Fibroblast of skin of right quadriceps (primary cell): Measurements from ENCODE around the gene NEK5.
"Not testable (repeated sequence)": the region's sequence is repeated elsewhere in the genome, so short reads cannot be mapped to it uniquely, and the experiment has no call there.

Source experiments
- DNase-seq: peaks from one replicate; pipeline ENCODE4 v3.0.0-alpha.2; 2013

Gene NEK5

DNA sequence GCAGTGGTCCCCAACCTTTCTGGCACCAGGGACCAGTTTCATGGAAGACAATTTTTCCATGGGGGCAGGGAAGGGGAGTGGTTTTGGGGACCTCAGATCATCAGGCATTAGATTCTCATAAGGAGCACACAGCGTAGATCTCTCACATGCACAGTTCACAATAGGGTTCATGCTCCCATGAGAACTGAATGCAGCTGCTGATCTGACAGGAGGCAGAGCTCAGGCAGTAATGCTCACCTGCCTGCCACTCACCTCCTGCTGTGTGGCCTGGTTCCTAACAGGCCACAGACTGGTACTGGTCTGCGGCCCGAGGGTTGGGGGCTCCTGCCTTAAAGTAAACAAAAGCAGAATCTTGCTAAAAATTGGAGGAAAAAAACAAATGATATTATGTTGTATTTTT is 67.8 kb downstream of the NEK5 start:
- DNase-seq = not testable (repeated sequence)

DNA sequence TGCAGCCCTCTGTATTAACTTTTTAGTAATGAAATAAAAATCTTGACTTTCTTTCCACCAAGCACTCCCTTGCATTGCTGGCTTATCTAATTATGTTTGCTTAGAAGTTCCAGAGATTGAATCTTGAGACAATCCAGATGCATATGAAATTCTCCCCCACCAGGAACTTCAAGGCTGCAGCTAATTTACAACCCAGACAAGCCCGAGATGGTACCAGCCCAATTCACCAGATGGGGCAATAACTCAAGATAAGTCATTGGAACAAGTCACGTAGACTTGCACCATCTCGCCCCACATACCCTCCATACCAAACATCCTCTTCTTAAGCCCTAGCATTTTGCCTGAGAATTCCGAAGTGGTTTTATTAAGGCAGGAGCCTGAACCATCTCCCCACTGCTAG is 75.4 kb downstream of the NEK5 start:
- DNase-seq = no peak

GRCh38 chr13:52051400-52051799 is 77.5 kb downstream of the NEK5 start:
- no peak for DNase-seq

- no peak for DNase-seq
Observed at GRCh38 chr13:52048516-52048915, 80.4 kb downstream of the NEK5 start.

GRCh38 chr13:52047463-52047862 is 81.4 kb downstream of the NEK5 start:
- DNase-seq = no peak

- no peak for DNase-seq
Observed at GRCh38 chr13:52043675-52044074, 85.2 kb downstream of the NEK5 start.

DNA sequence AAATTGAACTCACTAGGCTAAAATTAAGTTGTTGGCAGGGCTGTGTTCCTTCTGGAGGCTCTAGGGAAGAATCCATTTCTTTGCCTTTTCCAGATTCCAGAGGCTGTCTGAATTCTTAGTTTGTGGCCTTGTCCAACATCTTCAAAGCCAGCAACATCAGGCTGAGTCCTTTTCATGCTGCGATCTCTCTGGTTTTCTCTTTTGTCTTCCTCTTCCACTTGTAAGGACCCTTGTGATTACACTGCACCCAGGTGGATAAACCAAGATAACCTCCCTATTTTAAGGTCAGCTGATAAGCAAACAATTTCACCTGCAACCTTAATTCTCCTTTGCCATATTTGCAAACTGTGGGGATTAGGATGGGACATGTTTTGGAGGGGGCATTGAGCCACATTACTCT is 92.8 kb downstream of the NEK5 start:
- no peak for DNase-seq

GRCh38 chr13:52034616-52035226 is 94.2 kb downstream of the NEK5 start:
- no peak for DNase-seq

GRCh38 chr13:52033039-52033438 is 95.8 kb downstream of the NEK5 start:
- DNase-seq = no peak

DNA sequence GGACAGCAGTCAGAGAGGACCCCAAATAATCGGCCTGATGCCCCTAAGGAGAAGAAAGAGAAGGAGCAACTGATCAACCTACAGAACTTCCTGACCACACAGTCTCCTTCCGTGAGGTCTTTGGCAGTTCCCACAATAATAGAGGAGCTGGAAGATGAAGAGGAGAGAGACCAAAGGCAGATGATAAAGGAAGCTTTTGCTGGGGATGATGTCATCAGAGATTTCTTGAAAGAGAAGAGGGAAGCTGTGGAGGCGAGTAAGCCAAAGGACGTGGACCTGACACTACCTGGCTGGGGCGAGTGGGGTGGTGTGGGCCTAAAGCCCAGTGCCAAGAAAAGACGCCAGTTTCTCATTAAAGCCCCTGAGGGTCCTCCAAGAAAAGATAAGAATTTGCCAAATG is 98.5 kb downstream of the NEK5 start:
- not testable (repeated sequence) for DNase-seq

DNA sequence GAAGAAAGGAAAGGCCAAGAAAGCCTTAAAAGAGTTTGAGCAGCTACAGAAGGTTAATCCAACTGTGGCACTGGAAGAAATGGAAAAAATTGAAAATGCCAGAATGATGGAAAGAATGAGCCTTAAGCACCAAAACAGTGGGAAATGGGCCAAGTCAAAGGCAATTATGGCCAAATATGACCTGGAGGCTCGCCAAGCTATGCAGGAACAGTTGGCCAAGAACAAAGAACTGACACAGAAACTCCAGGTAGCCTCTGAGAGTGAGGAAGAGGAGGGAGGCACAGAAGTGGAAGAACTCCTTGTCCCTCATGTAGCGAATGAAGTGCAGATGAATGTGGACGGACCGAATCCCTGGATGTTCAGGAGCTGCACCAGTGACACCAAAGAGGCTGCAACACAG is 99.3 kb downstream of the NEK5 start:
- no peak for DNase-seq

- DNase-seq = no peak
Observed at GRCh38 chr13:52027832-52028231, 101.0 kb downstream of the NEK5 start.

- no peak for DNase-seq
Observed at GRCh38 chr13:52026246-52026626, 102.6 kb downstream of the NEK5 start.

DNA sequence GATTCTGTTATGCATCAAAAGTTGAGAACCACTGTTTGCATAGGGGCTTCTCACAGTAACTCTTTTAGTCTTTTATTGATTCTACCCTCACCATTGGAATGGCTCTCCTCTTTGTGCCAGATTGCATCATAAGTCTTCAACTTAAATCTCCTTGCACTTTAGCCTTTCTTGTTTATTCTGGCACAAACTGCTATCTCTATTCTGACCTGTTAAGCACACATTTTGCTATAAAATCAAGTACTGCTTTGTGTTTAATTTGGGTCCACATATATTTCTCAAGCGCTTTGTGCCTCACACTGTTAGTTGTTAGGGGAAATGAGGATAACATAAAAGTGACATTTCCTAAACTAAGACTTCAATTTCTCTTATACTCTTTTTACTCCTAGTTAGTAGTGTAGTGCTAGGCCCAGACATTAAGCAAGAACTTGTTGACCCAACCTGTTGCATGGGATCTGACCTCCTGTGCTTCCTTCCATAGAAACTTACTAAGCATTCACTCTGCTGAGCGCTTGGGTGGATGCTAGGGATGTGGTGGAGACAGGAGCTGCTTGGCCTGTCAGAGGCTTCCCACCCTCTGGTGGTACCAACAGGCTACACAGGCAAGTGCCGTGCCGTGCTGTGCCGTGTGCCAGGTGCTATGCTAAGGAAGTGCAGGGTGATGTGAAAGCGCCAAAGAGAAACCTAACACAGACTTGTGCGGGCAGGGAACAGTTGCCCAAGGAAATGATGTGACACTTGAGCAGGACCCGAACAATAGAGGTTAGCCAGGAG is 103.2 kb downstream of the NEK5 start:
- DNase-seq = no peak

GRCh38 chr13:52024481-52024880 is 104.4 kb downstream of the NEK5 start, which contains the start of gene UTP14C:
UTP14C (plus strand) TSS chr13:52024691; CDS start chr13:52028805, 4,114 bp downstream.
- DNase-seq = no peak

DNA sequence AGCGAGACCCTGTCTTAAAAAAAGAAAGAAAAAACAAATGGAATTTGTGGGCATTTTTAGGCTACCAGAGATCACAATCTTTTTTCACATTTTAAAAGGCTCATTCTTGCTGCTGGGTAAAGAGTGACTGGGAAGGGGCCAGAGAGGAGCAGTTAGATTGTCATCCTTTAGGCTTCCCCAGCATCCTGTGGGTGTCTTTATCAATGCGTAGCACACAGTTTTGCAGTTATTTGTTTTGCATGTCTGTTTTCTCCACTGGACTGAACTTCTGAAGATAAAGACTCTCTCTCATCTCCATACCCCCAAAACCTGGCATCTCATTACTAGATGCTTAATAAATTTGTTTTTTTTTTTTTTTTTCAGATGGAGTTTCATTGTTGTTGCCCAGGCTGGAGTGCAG is 106.5 kb downstream of the NEK5 start:
- DNase-seq = no peak

DNA sequence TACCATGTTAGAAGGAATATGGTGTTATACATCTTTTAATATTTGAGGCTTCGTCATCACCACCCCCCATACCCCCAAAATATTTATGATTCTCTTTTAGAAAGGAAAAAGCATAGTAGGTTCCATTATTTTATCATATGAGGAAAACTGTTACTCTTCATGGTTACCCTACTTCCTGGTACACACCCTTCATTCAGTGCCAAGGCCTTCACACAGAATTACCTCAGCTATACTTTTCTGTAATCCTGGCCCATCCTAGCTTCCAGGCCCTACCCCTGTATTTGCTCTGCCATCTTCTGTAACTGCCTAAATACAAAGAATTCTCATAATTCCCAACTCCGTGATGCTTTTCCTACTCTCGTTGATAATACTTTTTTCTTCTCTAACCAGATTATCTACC is 108.7 kb downstream of the NEK5 start:
- no peak for DNase-seq

DNA sequence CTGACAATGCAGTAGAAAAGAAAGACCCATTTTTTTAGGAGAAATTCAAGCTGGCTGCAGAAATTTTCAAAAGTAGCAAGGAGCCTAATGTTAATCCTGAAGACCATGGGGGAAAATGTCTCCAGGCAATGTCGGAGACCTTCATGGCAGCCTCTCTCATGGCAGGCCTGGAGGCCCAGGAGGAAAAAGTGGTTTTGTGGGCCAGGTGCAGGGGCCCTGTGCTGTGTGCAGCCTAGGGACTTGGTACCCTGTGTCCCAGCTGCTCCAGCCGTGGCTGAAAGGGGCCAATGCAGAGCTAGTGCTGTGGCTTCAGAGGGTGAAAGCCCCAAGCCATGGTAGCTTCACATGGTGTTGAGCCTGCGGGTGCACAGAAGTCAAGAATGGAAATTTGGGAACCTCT is 112.6 kb downstream of the NEK5 start:
- DNase-seq = no peak

- DNase-seq = no peak
Observed at GRCh38 chr13:52012512-52012836, 116.4 kb downstream of the NEK5 start.

DNA sequence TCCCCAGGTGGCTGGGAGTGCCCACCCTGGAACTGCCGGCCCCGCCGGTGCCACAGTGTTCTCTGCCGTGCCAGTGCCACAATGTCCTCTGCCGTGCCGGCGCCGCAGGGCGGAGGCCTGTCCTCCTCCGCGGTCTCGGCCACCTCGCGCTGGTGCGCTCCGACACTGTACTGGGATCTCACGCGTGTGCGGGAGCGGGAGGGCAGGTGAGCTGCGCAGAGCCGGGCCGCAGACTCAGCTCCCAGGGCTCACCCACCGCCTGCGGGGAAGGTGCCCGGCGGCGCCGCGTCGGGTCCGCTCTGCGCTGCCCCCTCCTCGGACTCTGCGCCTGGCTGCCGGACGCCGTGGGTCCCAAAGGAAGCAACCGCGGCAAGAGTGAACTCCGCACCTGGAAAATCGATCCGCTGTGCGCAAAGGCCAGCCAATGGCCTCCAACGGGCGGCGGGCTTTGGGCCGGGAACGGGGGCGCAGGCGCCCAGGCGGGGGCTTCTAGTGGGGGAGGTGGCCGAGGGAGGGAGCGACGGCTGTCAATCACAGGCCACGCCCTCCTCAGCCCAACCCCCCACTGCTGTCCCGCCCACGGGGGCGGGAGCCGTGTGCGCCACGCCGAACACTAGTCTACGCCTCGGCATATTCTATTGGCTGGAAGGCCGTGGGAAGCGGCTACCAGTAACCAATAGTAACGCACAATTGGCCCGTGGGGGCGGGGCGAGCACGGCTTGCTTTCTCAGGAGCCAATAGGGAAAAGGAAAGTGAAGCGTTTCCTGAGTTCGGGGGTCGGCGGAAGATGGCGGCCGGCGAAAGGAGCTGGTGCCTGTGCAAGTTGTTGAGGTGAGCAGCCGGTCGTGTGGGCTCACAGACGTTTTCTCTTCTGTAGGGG is 117.0 kb downstream of the NEK5 start, which contains the start of gene ALG11:
Gene ALG11, plus strand, starts transcription at position 767 of the 880 bp plus-strand sequence. Its CDS starts 21 bp downstream, at position 788.
- peak; percentile 98 for DNase-seq

- no peak for DNase-seq
Observed at GRCh38 chr13:52010890-52011631, 117.8 kb downstream of the NEK5 start, which contains the start of gene ATP7B. ATP7B (minus strand) TSS chr13:52011450; CDS start chr13:52011337, 113 bp downstream.

DNA sequence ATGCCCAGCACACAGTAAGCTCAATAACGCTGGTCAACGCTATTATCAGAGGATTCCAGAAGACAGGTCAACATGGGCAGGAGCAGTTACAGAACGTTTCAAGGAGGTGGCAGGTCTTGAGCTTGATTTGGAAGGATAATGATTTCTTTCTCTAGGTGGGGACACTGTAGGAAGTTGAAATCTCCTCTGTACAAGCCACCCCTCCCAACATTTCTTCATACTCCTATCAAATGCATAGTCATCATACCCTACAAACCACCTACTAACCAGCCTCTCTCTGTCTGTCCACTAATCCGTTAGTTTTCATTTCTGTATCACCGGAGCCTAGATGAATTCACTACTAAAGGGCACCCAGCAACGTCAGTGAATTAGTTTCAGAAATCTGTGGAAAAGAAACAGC is 118.9 kb downstream of the NEK5 start:
- DNase-seq = no peak
